IMR-90 (cell line): Measurements from ENCODE around the gene GLT1D1. TPM values are rescaled to one million over a fixed set of nuclear protein-coding genes. Genes with fewer than 3 reads are reported as not detected.

Source experiments
- ATAC-seq: fragments of 200-7000 bp; cut with Tn5 transposase; 2 replicates; pipeline ENCODE4 v1.9.1; 2020; ENCODE audit warnings: low read depth, mild to moderate bottlenecking, moderate library complexity
- BruUV-seq: library from RNA; stranded (reverse); fragments of 400-500 nt; replicated peaks from 2 replicates; lab custom pipeline; 2021; lab: Mats Ljungman, UMichigan
- CTCF ChIA-PET: fragments of 300-600 bp; formaldehyde crosslinking; extraction: SDS; loops from one replicate; lab custom pipeline; 2021; ENCODE audit warnings: antibody characterized with exemption; lab: Yijun Ruan, JAX
- POLR2A ChIA-PET: fragments of 300-600 bp; sonication (Branson Sonifier 250); formaldehyde crosslinking; loops from one replicate; lab custom pipeline; 2022; ENCODE audit warnings: antibody characterized with exemption; ENCODE audit not compliant: unreplicated experiment; lab: Charles Lee
- DNase-seq: peaks from one replicate; pipeline ENCODE4 v3.0.0; 2013
- H2AFZ ChIP-seq: replicated peaks from 2 replicates; pipeline ENCODE3; 2013; ENCODE audit warnings: low read length, mild to moderate bottlenecking; ENCODE audit not compliant: poor library complexity
- H2AK5ac ChIP-seq: 2 replicates; pipeline ENCODE4 v1.6.1; 2013; ENCODE audit warnings: low read depth, low read length, inconsistent platforms
- H2AK9ac ChIP-seq: replicated peaks from 2 replicates; pipeline ENCODE3; 2013; ENCODE audit warnings: mild to moderate bottlenecking, low read depth, low read length, moderate library complexity; ENCODE audit not compliant: poor library complexity
- H2BK120ac ChIP-seq: 2 replicates; pipeline ENCODE4 v1.6.1; 2013; ENCODE audit warnings: low read depth, low read length, inconsistent platforms
- H2BK15ac ChIP-seq: 3 replicates; pipeline ENCODE4 v1.6.1; 2013; ENCODE audit warnings: low read depth, low read length, inconsistent platforms
- H2BK20ac ChIP-seq: 2 replicates; pipeline ENCODE4 v1.6.1; 2013; ENCODE audit warnings: low read depth, mild to moderate bottlenecking, inconsistent platforms, low read length, moderate library complexity
- H2BK5ac ChIP-seq: 2 replicates; pipeline ENCODE4 v1.6.1; 2013; ENCODE audit warnings: mild to moderate bottlenecking, low read depth, low read length, inconsistent platforms; ENCODE audit not compliant: poor library complexity, severe bottlenecking
- H3K14ac ChIP-seq: replicated peaks from 2 replicates; pipeline ENCODE4 v1.6.1; 2013; ENCODE audit warnings: low read depth, low read length, inconsistent platforms
- H3K18ac ChIP-seq: 2 replicates; pipeline ENCODE4 v1.6.1; 2013; ENCODE audit warnings: low read depth, low read length, control low read depth
- H3K23ac ChIP-seq: 2 replicates; pipeline ENCODE4 v1.6.1; 2013; ENCODE audit warnings: low read depth, low read length, inconsistent platforms
- H3K27ac ChIP-seq: 2 replicates; pipeline ENCODE4 v1.5.1; 2013; ENCODE audit warnings: mild to moderate bottlenecking, control low read depth, low read length; ENCODE audit not compliant: insufficient read depth
- H3K27me3 ChIP-seq: 2 replicates; pipeline ENCODE4 v1.6.1; 2013; ENCODE audit warnings: low read length; ENCODE audit not compliant: control insufficient read depth, insufficient read depth
- H3K36me3 ChIP-seq: 2 replicates; pipeline ENCODE4 v1.6.1; 2013; ENCODE audit warnings: low read length, mixed read lengths; ENCODE audit not compliant: control insufficient read depth, insufficient read depth
- H3K4ac ChIP-seq: 2 replicates; pipeline ENCODE4 v1.6.1; 2013; ENCODE audit warnings: low read depth, low read length, inconsistent platforms
- H3K4me1 ChIP-seq: 2 replicates; pipeline ENCODE4 v1.6.1; 2013; ENCODE audit warnings: low read length, mixed read lengths; ENCODE audit not compliant: control insufficient read depth, insufficient read depth
- H3K4me2 ChIP-seq: 2 replicates; pipeline ENCODE4 v1.6.1; 2013; ENCODE audit warnings: low read depth, mild to moderate bottlenecking, control low read depth, low read length, moderate library complexity
- H3K4me3 ChIP-seq: 2 replicates; pipeline ENCODE4 v1.5.1; 2013; ENCODE audit warnings: low read depth, mild to moderate bottlenecking, control low read depth, low read length, moderate library complexity; ENCODE audit not compliant: insufficient read depth
- H3K56ac ChIP-seq: 2 replicates; pipeline ENCODE4 v1.6.1; 2013; ENCODE audit warnings: low read length, inconsistent platforms; ENCODE audit not compliant: insufficient read depth; ENCODE audit errors: extremely low read depth
- H3K79me1 ChIP-seq, 2 experiments: 2 replicates each; pipeline ENCODE4 v1.6.1; 2013; ENCODE audit warnings: low read length in 2 of 2, inconsistent platforms in 1 of 2, low read depth in 1 of 2
- H3K9ac ChIP-seq: 2 replicates; pipeline ENCODE4 v1.6.1; 2013; ENCODE audit warnings: low read depth, low read length, control low read depth
- H3K9me1 ChIP-seq: 2 replicates; pipeline ENCODE4 v1.6.1; 2013; ENCODE audit warnings: low read length, inconsistent platforms; ENCODE audit not compliant: insufficient read depth
- H3K9me3 ChIP-seq: 2 replicates; pipeline ENCODE4 v1.6.1; 2013; ENCODE audit warnings: low read length; ENCODE audit not compliant: control insufficient read depth, insufficient read depth
- H4K20me1 ChIP-seq: 2 replicates; pipeline ENCODE4 v1.6.1; 2013; ENCODE audit warnings: low read length, inconsistent platforms; ENCODE audit not compliant: insufficient read depth
- H4K5ac ChIP-seq: 2 replicates; pipeline ENCODE4 v1.6.1; 2013; ENCODE audit warnings: mild to moderate bottlenecking, low read depth, low read length, control low read depth
- H4K8ac ChIP-seq, 2 experiments: 2 replicates each; pipeline ENCODE4 v1.6.1; 2013; ENCODE audit warnings: low read depth in 2 of 2, low read length in 2 of 2, control low read depth in 1 of 2, inconsistent platforms in 1 of 2
- H4K91ac ChIP-seq: 2 replicates; pipeline ENCODE4 v1.6.1; 2013; ENCODE audit warnings: low read depth, low read length, inconsistent platforms; ENCODE audit not compliant: insufficient read depth
- CEBPB ChIP-seq: IDR thresholded peaks from 2 replicates; pipeline ENCODE4 v1.6.1; 2012; ENCODE audit warnings: low read depth, low read length, improper control_type of control experiment
- CHD1 ChIP-seq: IDR thresholded peaks from 2 replicates; pipeline ENCODE4 v1.6.1; 2012; ENCODE audit warnings: low read depth, low read length, improper control_type of control experiment
- MAFK ChIP-seq: IDR thresholded peaks from 2 replicates; pipeline ENCODE4 v1.6.1; 2012; ENCODE audit warnings: low read depth, low read length, improper control_type of control experiment
- MAZ ChIP-seq: IDR thresholded peaks from 2 replicates; pipeline ENCODE4 v1.6.1; 2012; ENCODE audit warnings: low read depth, mild to moderate bottlenecking, low read length, improper control_type of control experiment, moderate library complexity, borderline replicate concordance
- MXI1 ChIP-seq: IDR thresholded peaks from 2 replicates; pipeline ENCODE4 v1.6.1; 2012; ENCODE audit warnings: low read depth, mild to moderate bottlenecking, low read length, moderate library complexity, borderline replicate concordance
- NFE2L2 ChIP-seq: fragments of 150-350 bp; IDR thresholded peaks from 2 replicates; pipeline ENCODE4 v1.6.1; 2016; ENCODE audit warnings: low read depth, mild to moderate bottlenecking, low read length
- POLR2A ChIP-seq: IDR thresholded peaks from 2 replicates; pipeline ENCODE4 v1.6.1; 2012; ENCODE audit warnings: mild to moderate bottlenecking, low read depth, low read length
- RAD21 ChIP-seq: IDR thresholded peaks from 2 replicates; pipeline ENCODE4 v1.6.1; 2012; ENCODE audit warnings: low read length, improper control_type of control experiment
- RCOR1 ChIP-seq: IDR thresholded peaks from 2 replicates; pipeline ENCODE4 v1.6.1; 2012; ENCODE audit warnings: mild to moderate bottlenecking, low read length, improper control_type of control experiment; ENCODE audit not compliant: insufficient replicate concordance
- RFX5 ChIP-seq: IDR thresholded peaks from 2 replicates; pipeline ENCODE4 v1.8.0; 2012; ENCODE audit warnings: low read depth, mild to moderate bottlenecking, low read length, moderate library complexity
- WGBS, 2 experiments: methylation state at CpG; one replicate each; pipeline versions ENCODE4 v1.1.5 to v1.1.7; 2013; ENCODE audit warnings: missing lambda C conversion rate in 2 of 2; ENCODE audit not compliant: insufficient read length in 1 of 2; ENCODE audit errors: extremely low coverage in 2 of 2; 5-methylcytosine and 5-hydroxymethylcytosine counted together
- dilution Hi-C: fragments of 300-500 bp; cut with HindIII; formaldehyde crosslinking; loops from one replicate; pipeline ENCODE4 v1.14.3; 2018; ENCODE audit warnings: low sequenced_read_pairs; ENCODE audit not compliant: unreplicated experiment
- in situ Hi-C: fragments of 300-500 bp; cut with MboI; formaldehyde crosslinking; loops from 3 replicates; pipeline ENCODE4 v1.14.3; 2019; ENCODE audit warnings: low sequenced_read_pairs, inconsistent platforms, mixed read lengths
- intact Hi-C: fragments of 100-400 bp; cut with micrococcal nuclease; formaldehyde crosslinking; loops from 2 replicates; pipeline ENCODE4 v1.10.0; 2022
- polyA plus RNA-seq, 3 experiments: library from polyadenylated mRNA; depleted of rRNA; stranded (reverse); fragments of >200 nt; gene quantifications; 2 replicates each; pipeline ENCODE4 v1.2.3, GENCODE V29; 2012; ENCODE audit warnings: low replicate concordance in 1 of 3
- total RNA-seq: library from RNA; depleted of rRNA; stranded (reverse); fragments of >200 nt; gene quantifications from 2 replicates; pipeline ENCODE4 v1.2.3, GENCODE V29; 2012
- TF ChIP-seq, protein P1 (sequence below): fragments of 150-350 bp; IDR thresholded peaks from 2 replicates; pipeline ENCODE4 v1.6.1; 2017; ENCODE audit warnings: mild to moderate bottlenecking, antibody characterized with exemption, low read length, low read depth
- TF ChIP-seq, protein P2 (sequence below): conservative IDR thresholded peaks from 2 replicates; pipeline ENCODE4 v1.5.1; 2012; ENCODE audit warnings: mild to moderate bottlenecking, low read depth, low read length, improper control_type of control experiment
- TF ChIP-seq, protein P3 (sequence below): fragments of 150-350 bp; IDR thresholded peaks from 2 replicates; pipeline ENCODE4 v1.6.1; 2016; ENCODE audit warnings: low read depth, mild to moderate bottlenecking, low read length, moderate library complexity, borderline replicate concordance

GLT1D1 gene
- total and polyA plus RNA-seq, 2 of the 4 experiments (the other 2 are of a cell fraction) = not detected

DNA sequence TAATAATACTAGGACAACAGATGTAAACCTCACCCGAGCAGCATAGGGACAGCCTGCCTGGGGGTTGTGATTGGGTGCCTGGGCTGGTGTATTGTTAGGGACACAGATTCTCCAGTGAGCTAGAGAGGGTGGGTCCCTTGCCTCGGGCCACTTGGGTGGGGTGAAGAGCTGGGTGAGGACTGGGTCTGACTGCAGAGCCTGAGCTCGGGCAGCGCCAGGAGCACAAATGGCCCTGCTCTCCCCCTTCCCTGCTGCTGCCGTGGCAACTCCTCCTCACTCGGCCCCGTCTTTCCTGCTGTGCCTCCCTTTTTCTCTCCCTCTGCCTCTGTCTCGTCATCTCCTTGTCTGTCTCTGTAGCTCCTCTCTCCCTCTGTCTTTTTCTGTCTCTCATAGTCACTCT is 115.4 kb downstream of the GLT1D1 start:
- H3K14ac ChIP-seq = no peak overlapping the region
- no peak overlapping the region for H3K18ac ChIP-seq
- no peak overlapping the region for H2AK9ac ChIP-seq
- H3K9me3 ChIP-seq = peaks cover 50% of the 10 kb centered on the region
- H3K27ac ChIP-seq = no peak overlapping the region
- no peak overlapping the region for H3K4me2 ChIP-seq
- no peak overlapping the region for H2AK5ac ChIP-seq
- no peak overlapping the region for H4K5ac ChIP-seq
- H3K56ac ChIP-seq = no peak overlapping the region
- H3K27me3 ChIP-seq = no peaks in the 10 kb centered on the region
- TF ChIP-seq MXI1 (no peak), MAZ (no peak), RFX5 (no peak), POLR2A (no peak), RAD21 (no peak), NFE2L2 (no peak), RCOR1 (no peak), CEBPB (no peak), MAFK (no peak), CHD1 (no peak)
- TF ChIP-seq, protein P1, sequence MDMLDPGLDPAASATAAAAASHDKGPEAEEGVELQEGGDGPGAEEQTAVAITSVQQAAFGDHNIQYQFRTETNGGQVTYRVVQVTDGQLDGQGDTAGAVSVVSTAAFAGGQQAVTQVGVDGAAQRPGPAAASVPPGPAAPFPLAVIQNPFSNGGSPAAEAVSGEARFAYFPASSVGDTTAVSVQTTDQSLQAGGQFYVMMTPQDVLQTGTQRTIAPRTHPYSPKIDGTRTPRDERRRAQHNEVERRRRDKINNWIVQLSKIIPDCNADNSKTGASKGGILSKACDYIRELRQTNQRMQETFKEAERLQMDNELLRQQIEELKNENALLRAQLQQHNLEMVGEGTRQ = no peak
- TF ChIP-seq, protein P2, sequence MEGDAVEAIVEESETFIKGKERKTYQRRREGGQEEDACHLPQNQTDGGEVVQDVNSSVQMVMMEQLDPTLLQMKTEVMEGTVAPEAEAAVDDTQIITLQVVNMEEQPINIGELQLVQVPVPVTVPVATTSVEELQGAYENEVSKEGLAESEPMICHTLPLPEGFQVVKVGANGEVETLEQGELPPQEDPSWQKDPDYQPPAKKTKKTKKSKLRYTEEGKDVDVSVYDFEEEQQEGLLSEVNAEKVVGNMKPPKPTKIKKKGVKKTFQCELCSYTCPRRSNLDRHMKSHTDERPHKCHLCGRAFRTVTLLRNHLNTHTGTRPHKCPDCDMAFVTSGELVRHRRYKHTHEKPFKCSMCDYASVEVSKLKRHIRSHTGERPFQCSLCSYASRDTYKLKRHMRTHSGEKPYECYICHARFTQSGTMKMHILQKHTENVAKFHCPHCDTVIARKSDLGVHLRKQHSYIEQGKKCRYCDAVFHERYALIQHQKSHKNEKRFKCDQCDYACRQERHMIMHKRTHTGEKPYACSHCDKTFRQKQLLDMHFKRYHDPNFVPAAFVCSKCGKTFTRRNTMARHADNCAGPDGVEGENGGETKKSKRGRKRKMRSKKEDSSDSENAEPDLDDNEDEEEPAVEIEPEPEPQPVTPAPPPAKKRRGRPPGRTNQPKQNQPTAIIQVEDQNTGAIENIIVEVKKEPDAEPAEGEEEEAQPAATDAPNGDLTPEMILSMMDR = no peak
- TF ChIP-seq, protein P3, sequence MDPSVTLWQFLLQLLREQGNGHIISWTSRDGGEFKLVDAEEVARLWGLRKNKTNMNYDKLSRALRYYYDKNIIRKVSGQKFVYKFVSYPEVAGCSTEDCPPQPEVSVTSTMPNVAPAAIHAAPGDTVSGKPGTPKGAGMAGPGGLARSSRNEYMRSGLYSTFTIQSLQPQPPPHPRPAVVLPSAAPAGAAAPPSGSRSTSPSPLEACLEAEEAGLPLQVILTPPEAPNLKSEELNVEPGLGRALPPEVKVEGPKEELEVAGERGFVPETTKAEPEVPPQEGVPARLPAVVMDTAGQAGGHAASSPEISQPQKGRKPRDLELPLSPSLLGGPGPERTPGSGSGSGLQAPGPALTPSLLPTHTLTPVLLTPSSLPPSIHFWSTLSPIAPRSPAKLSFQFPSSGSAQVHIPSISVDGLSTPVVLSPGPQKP = no peak
- no peak overlapping the region for H2BK15ac ChIP-seq
- POLR2A ChIA-PET = no interaction called here
- no peak overlapping the region for H4K8ac ChIP-seq
- BruUV-seq = no TSS peak
- no peak overlapping the region for H4K91ac ChIP-seq
- no peak overlapping the region for H3K4me3 ChIP-seq
- CTCF ChIA-PET = no interaction called here
- 17% methylated on average over 4 of the region's 8 CpGs; no CpG with 5 or more reads in 1 of the 2 experiments for WGBS, 2 experiments
- intact Hi-C loops = no loop called here
- in situ Hi-C loops = no loop called here
- DNase-seq = no peak
- H4K20me1 ChIP-seq = no peaks in the 10 kb centered on the region
- ATAC-seq = no peak
- no peaks in the 10 kb centered on the region for H3K79me1 ChIP-seq
- H3K4me1 ChIP-seq = no peaks in the 10 kb centered on the region
- H2BK5ac ChIP-seq = no peak overlapping the region
- dilution Hi-C loops = no loop called here
- no peaks in the 10 kb centered on the region for H3K36me3 ChIP-seq
- no peak overlapping the region for H3K4ac ChIP-seq
- no peak overlapping the region for H2BK120ac ChIP-seq
- H3K9ac ChIP-seq = no peak overlapping the region
- H3K23ac ChIP-seq = no peak overlapping the region
- H3K9me1 ChIP-seq = no peaks in the 10 kb centered on the region
- no peak overlapping the region for H2AFZ ChIP-seq
- H2BK20ac ChIP-seq = no peak overlapping the region
